ENCODE results near the gene FAM83F.
"Not testable (repeated sequence)": the region's sequence is repeated elsewhere in the genome, so short reads cannot be mapped to it uniquely, and the experiment has no call there.

The FAM83F gene

GRCh38 chr22:39966470-39966869 lies 28.3 kb upstream of the FAM83F start:
- no peak for DNase-seq

- no peak for DNase-seq
Observed at GRCh38 chr22:39967103-39967829, 27.5 kb upstream of the FAM83F start.

- no peak for DNase-seq
Observed at GRCh38 chr22:39967996-39968972, 26.5 kb upstream of the FAM83F start.

- DNase-seq, result no peak
Observed at GRCh38 chr22:39970742-39971141, 24.0 kb upstream of the FAM83F start.

GRCh38 chr22:39972641-39973040 lies 22.1 kb upstream of the FAM83F start:
- no peak for DNase-seq

GRCh38 chr22:39973656-39974055 lies 21.1 kb upstream of the FAM83F start:
- no peak for DNase-seq

GRCh38 chr22:39974065-39974464 lies 20.7 kb upstream of the FAM83F start:
- no peak for DNase-seq

- DNase-seq, result no peak
Observed at GRCh38 chr22:39979048-39979447, 15.7 kb upstream of the FAM83F start.

- no peak for DNase-seq
Observed at GRCh38 chr22:39979458-39979857, 15.3 kb upstream of the FAM83F start.

GRCh38 chr22:39980596-39980995 lies 14.2 kb upstream of the FAM83F start:
- DNase-seq, result no peak

GRCh38 chr22:39983346-39983745 lies 11.4 kb upstream of the FAM83F start:
- DNase-seq, result no peak

GRCh38 chr22:39984006-39984405 lies 10.7 kb upstream of the FAM83F start:
- DNase-seq, result no peak

- no peak for DNase-seq
Observed at GRCh38 chr22:39984746-39985145, 10.0 kb upstream of the FAM83F start.

- no peak for DNase-seq
Observed at GRCh38 chr22:39985383-39986035, 9.2 kb upstream of the FAM83F start.

GRCh38 chr22:39988386-39989114 lies 6.2 kb upstream of the FAM83F start:
- DNase-seq, result no peak

GRCh38 chr22:39989633-39990032 lies 5.1 kb upstream of the FAM83F start:
- DNase-seq, result no peak

GRCh38 chr22:39990686-39991085 lies 4.1 kb upstream of the FAM83F start:
- no peak for DNase-seq

- no peak for DNase-seq
Observed at GRCh38 chr22:39991159-39991860, 3.4 kb upstream of the FAM83F start.

- no peak for DNase-seq
Observed at GRCh38 chr22:39992088-39992826, 2.5 kb upstream of the FAM83F start.

GRCh38 chr22:39992894-39993293 lies 1.9 kb upstream of the FAM83F start:
- DNase-seq, result not testable (repeated sequence)

- no peak for DNase-seq
Observed at GRCh38 chr22:39994041-39994565, 651 bp upstream of the FAM83F start.

All from NCI-H1092 treated with DMSO at 0.1 percent for 48 hours (cell line).